HCT116 (cell line): ENCODE measurements around the gene ERC1.

ENCODE experiments used
- CBX3 ChIP-seq: IDR thresholded peaks from 2 replicates; pipeline ENCODE4 v1.6.1; 2012; ENCODE audit warnings: low read depth
- EGR1 ChIP-seq: IDR thresholded peaks from 2 replicates; pipeline ENCODE4 v1.6.1; 2012; ENCODE audit warnings: low read depth
- ELF1 ChIP-seq: IDR thresholded peaks from 2 replicates; pipeline ENCODE4 v1.6.1; 2012; ENCODE audit warnings: low read depth, borderline replicate concordance
- EZH2 ChIP-seq: fragments of 200-600 bp; sonication (generic); IDR thresholded peaks from 2 replicates; pipeline ENCODE4 v1.6.1; 2017; ENCODE audit warnings: antibody characterized with exemption, mixed run types
- JUND ChIP-seq: IDR thresholded peaks from 2 replicates; pipeline ENCODE4 v1.6.1; 2012
- MAX ChIP-seq: IDR thresholded peaks from 2 replicates; pipeline ENCODE4 v1.6.1; 2012
- POLR2A ChIP-seq: IDR thresholded peaks from 2 replicates; pipeline ENCODE4 v1.7.0; 2011; ENCODE audit warnings: borderline replicate concordance; ENCODE audit not compliant: insufficient read depth, insufficient read length; ENCODE audit errors: extremely low read depth
- POLR2AphosphoS5 ChIP-seq: IDR thresholded peaks from 2 replicates; pipeline ENCODE4 v1.6.1; 2011; ENCODE audit warnings: mild to moderate bottlenecking, low read depth, low read length, moderate library complexity
- RAD21 ChIP-seq: IDR thresholded peaks from 2 replicates; pipeline ENCODE4 v1.6.1; 2012; ENCODE audit warnings: low read depth, mild to moderate bottlenecking
- SIN3A ChIP-seq: IDR thresholded peaks from 2 replicates; pipeline ENCODE4 v1.6.1; 2012; ENCODE audit warnings: low read depth
- ZFX ChIP-seq: fragments of 450-650 bp; IDR thresholded peaks from 2 replicates; pipeline ENCODE4 v1.6.1; 2017
- ZNF274 ChIP-seq: fragments of 200-500 bp; sonication (Bioruptor generic); IDR thresholded peaks from 2 replicates; pipeline ENCODE4 v1.6.1; 2014; ENCODE audit warnings: mild to moderate bottlenecking, low read depth, low read length, inconsistent platforms
- TF ChIP-seq, protein P1 (sequence below): IDR thresholded peaks from 2 replicates; pipeline ENCODE4 v1.6.1; 2012
- TF ChIP-seq, protein P2 (sequence below), 3 experiments: fragments of 200-600 bp in 1 of 3; sonication (generic) in 1 of 3; IDR thresholded peaks in 2 of 3; conservative IDR thresholded peaks in 1 of 3; 2 replicates each; pipeline ENCODE4 v1.5.1; 2012 to 2017; ENCODE audit warnings: low read depth in 2 of 3, low read length in 2 of 3, antibody characterized with exemption in 1 of 3, borderline replicate concordance in 1 of 3, control low read depth in 1 of 3, mild to moderate bottlenecking in 1 of 3, mixed read lengths in 1 of 3, mixed run types in 1 of 3, moderate library complexity in 1 of 3; ENCODE audit not compliant: insufficient read depth in 1 of 3

DNA sequence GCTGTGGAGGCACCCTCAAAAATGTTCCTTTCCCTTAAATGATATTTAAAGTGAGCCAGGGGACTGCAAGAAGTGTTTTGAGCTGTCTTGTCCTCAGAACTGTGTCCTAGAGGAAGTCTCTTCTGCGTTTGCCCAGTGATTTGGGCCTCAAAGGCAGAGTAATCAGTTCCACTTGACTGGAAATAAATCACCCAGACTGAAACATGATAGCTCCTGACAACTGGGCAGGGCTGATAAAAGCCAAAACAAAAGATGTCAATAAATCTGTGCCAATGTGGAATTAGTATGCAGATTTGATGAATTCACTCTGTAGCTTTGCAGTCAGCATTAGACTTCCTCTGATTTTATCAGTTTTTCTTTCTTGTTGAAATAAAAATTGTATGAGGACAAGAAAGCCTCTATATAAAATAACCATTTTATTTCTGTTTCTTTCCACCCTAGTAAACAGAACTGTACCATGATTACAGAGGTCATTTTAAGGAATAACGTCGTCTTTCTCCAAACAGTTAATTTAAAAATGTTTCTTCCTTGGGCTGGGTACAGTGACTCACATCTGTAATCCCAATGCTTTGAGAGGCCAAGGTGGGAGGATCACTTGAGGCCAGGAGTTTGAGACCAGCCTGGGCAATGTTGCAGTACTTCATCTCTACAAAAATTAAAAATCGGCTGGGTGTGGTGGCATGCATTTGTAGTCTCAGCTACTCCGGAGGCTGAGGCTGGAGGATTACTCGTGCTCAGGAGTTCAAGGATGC lies 180.8 kb downstream of the ERC1 start:
- TF ChIP-seq, protein P1, sequence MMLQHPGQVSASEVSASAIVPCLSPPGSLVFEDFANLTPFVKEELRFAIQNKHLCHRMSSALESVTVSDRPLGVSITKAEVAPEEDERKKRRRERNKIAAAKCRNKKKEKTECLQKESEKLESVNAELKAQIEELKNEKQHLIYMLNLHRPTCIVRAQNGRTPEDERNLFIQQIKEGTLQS = no peak
- TF ChIP-seq EZH2 = no peak
- TF ChIP-seq POLR2A = no peak
- TF ChIP-seq, protein P2, sequence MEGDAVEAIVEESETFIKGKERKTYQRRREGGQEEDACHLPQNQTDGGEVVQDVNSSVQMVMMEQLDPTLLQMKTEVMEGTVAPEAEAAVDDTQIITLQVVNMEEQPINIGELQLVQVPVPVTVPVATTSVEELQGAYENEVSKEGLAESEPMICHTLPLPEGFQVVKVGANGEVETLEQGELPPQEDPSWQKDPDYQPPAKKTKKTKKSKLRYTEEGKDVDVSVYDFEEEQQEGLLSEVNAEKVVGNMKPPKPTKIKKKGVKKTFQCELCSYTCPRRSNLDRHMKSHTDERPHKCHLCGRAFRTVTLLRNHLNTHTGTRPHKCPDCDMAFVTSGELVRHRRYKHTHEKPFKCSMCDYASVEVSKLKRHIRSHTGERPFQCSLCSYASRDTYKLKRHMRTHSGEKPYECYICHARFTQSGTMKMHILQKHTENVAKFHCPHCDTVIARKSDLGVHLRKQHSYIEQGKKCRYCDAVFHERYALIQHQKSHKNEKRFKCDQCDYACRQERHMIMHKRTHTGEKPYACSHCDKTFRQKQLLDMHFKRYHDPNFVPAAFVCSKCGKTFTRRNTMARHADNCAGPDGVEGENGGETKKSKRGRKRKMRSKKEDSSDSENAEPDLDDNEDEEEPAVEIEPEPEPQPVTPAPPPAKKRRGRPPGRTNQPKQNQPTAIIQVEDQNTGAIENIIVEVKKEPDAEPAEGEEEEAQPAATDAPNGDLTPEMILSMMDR (IDR thresholded peaks at IDR 0.05 in 2 of 3, conservative IDR thresholded peaks at IDR 0.05 in 1 of 3; ENCODE audit: borderline replicate concordance in 1 of 3, insufficient read depth in 1 of 3, low read depth in 2 of 3, low read length in 2 of 3) = no peak
- TF ChIP-seq ZNF274 = no peak
- no peak for TF ChIP-seq JUND
- TF ChIP-seq RAD21 = no peak
- no peak for TF ChIP-seq SIN3A
- no peak for TF ChIP-seq EGR1
- no peak for TF ChIP-seq MAX
- TF ChIP-seq CBX3 = no peak
- TF ChIP-seq ZFX = no peak
- no peak for TF ChIP-seq POLR2AphosphoS5
- no peak for TF ChIP-seq ELF1
